NB4 (cell line): ENCODE results near the gene SLCO1C1.
"Not testable (repeated sequence)": the region's sequence is repeated elsewhere in the genome, so short reads cannot be mapped to it uniquely, and the experiment has no call there.

Experiments used
- POLR2A ChIP-seq: IDR thresholded peaks from 2 replicates; pipeline ENCODE4 v1.6.1; 2011; ENCODE audit warnings: mild to moderate bottlenecking; ENCODE audit not compliant: insufficient read length; ENCODE audit errors: extremely low read depth
- TF ChIP-seq, protein P1 (sequence below): IDR thresholded peaks from one replicate; pipeline ENCODE4 v1.5.1; 2012; ENCODE audit warnings: low read depth, low read length

DNA sequence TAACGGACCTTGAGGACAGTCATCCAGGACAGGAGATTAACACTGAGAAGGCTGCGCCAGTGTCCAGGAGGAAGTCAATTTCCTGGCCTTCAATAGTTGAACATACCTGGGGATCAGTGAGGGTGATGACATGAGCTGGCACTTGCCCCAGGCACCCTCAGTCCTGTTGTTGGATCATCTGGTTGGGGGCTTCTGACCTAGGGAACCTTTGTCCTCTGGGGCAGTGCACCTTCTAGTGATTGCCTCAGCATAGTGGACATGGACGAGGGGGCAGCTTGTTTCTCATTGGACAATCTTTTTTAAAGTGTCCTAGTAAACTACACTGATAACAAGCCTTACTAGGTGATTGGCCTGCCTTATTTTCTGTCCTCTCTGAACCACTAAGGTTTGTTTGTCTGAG is 84.8 kb downstream of the SLCO1C1 start:
- not testable (repeated sequence) for TF ChIP-seq POLR2A
- TF ChIP-seq, protein P1, sequence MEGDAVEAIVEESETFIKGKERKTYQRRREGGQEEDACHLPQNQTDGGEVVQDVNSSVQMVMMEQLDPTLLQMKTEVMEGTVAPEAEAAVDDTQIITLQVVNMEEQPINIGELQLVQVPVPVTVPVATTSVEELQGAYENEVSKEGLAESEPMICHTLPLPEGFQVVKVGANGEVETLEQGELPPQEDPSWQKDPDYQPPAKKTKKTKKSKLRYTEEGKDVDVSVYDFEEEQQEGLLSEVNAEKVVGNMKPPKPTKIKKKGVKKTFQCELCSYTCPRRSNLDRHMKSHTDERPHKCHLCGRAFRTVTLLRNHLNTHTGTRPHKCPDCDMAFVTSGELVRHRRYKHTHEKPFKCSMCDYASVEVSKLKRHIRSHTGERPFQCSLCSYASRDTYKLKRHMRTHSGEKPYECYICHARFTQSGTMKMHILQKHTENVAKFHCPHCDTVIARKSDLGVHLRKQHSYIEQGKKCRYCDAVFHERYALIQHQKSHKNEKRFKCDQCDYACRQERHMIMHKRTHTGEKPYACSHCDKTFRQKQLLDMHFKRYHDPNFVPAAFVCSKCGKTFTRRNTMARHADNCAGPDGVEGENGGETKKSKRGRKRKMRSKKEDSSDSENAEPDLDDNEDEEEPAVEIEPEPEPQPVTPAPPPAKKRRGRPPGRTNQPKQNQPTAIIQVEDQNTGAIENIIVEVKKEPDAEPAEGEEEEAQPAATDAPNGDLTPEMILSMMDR, result not testable (repeated sequence)
